HG02798 (cell line): Measurements from ENCODE around the gene S100A14.
"Not testable (repeated sequence)": the region's sequence is repeated elsewhere in the genome, so short reads cannot be mapped to it uniquely, and the experiment has no call there.

Experiments
- ATAC-seq: cut with Tn5 transposase; IDR thresholded peaks from one replicate; pipeline ENCODE4 v1.9.1; 2021; ENCODE audit warnings: mild to moderate bottlenecking; ENCODE audit not compliant: unreplicated experiment, poor library complexity

Gene S100A14

GRCh38 chr1:153598309-153599172 is 17.6 kb downstream of the S100A14 start:
- peak; percentile 95 for ATAC-seq

GRCh38 chr1:153597206-153597605 is 18.9 kb downstream of the S100A14 start:
- no peak for ATAC-seq

- ATAC-seq = no peak
These were observed 23.4 kb downstream of the S100A14 start for GRCh38 chr1:153592748-153593147.

- ATAC-seq = no peak
These were observed 27.6 kb downstream of the S100A14 start for GRCh38 chr1:153588482-153588881.

GRCh38 chr1:153588033-153588432 is 28.1 kb downstream of the S100A14 start:
- ATAC-seq = not testable (repeated sequence)

- no peak for ATAC-seq
These were observed 28.8 kb downstream of the S100A14 start for GRCh38 chr1:153587314-153587713.

GRCh38 chr1:153586347-153586746 is 29.8 kb downstream of the S100A14 start:
- no peak for ATAC-seq

- ATAC-seq = no peak
These were observed 31.1 kb downstream of the S100A14 start for GRCh38 chr1:153585006-153585405.

GRCh38 chr1:153583976-153584375 is 32.1 kb downstream of the S100A14 start:
- ATAC-seq = no peak

GRCh38 chr1:153583514-153583913 is 32.6 kb downstream of the S100A14 start:
- ATAC-seq = not testable (repeated sequence)

GRCh38 chr1:153582836-153583235 is 33.3 kb downstream of the S100A14 start:
- not testable (repeated sequence) for ATAC-seq

- ATAC-seq = no peak
These were observed 37.2 kb downstream of the S100A14 start for GRCh38 chr1:153578936-153579335.

- ATAC-seq = no peak
These were observed 37.6 kb downstream of the S100A14 start for GRCh38 chr1:153578490-153578889.

GRCh38 chr1:153577624-153578051 is 38.5 kb downstream of the S100A14 start:
- no peak for ATAC-seq

GRCh38 chr1:153577138-153577537 is 39.0 kb downstream of the S100A14 start:
- ATAC-seq = no peak

- not testable (repeated sequence) for ATAC-seq
These were observed 40.6 kb downstream of the S100A14 start for GRCh38 chr1:153575497-153575896.

GRCh38 chr1:153575081-153575491 is 41.0 kb downstream of the S100A14 start:
- ATAC-seq = not testable (repeated sequence)

GRCh38 chr1:153573351-153573750 is 42.8 kb downstream of the S100A14 start:
- ATAC-seq = no peak

- ATAC-seq = peak; percentile 74
These were observed 43.5 kb downstream of the S100A14 start for GRCh38 chr1:153572569-153573015.

- no peak for ATAC-seq
These were observed 44.4 kb downstream of the S100A14 start for GRCh38 chr1:153571706-153572105.

- no peak for ATAC-seq
These were observed 45.3 kb downstream of the S100A14 start for GRCh38 chr1:153570874-153571273.

GRCh38 chr1:153569465-153569864 is 46.7 kb downstream of the S100A14 start:
- ATAC-seq = no peak
